ENCODE measurements around the gene MTMR2. TPM values are rescaled to one million over a fixed set of nuclear protein-coding genes. Genes with fewer than 3 reads are reported as not detected.

MTMR2 gene
- total RNA-seq, 1 experiment from 2014 or later: 59.0 TPM

GRCh38 chr11:95923439-95923727, 524 bp downstream of the MTMR2 start:
- peak overlapping the region; percentile 97 for H3K9ac ChIP-seq (ENCODE audit: extremely low read depth, insufficient read length, low read length)
- no peak overlapping the region for H4K5ac ChIP-seq (ENCODE audit: insufficient read length, low read depth, low read length)
- H3K79me1 ChIP-seq (ENCODE audit: insufficient read depth, low read depth, low read length, poor library complexity, severe bottlenecking): peaks cover 8% of the 10 kb centered on the region
- Mint-ChIP-seq H3K27ac (peak overlapping the region; percentile 84 to 100 (median 99)), H3K4me3 (peak overlapping the region; percentile 93 to 95), H3K9me3 (no peaks in the 10 kb centered on the region; a peak in 1 of 5 replicates), H3K4me1 (peaks cover 17 to 21% of the 10 kb centered on the region in 2 experiments), H3K36me3 (ENCODE audit: insufficient read depth in 1 of 3, low read depth in 3 of 3) (no peaks in the 10 kb centered on the region), H3K27me3 (ENCODE audit: low read depth) (no peaks in the 10 kb centered on the region)
- H3K56ac ChIP-seq (ENCODE audit: insufficient read length, low read depth, low read length): no peak overlapping the region
- H3K4me1 ChIP-seq (ENCODE audit: insufficient read depth, low read length): peaks cover 3% of the 10 kb centered on the region; the same call in 1 of the 2 replicates
- H3K4me2 ChIP-seq (ENCODE audit: insufficient read depth, insufficient read length, low read length): peak overlapping the region; percentile 85
- no peak overlapping the region for H3K23ac ChIP-seq (ENCODE audit: insufficient read length, low read depth, low read length)
- H2BK5ac ChIP-seq (ENCODE audit: insufficient read length, low read length): no peak overlapping the region
- no peak overlapping the region for H2BK120ac ChIP-seq (ENCODE audit: low read depth, low read length, poor library complexity, severe bottlenecking)
- no peak overlapping the region for H2AFZ ChIP-seq (ENCODE audit: low read length)
- no peak overlapping the region for H2BK20ac ChIP-seq (ENCODE audit: low read depth, low read length, poor library complexity, severe bottlenecking)
- peaks cover 4% of the 10 kb centered on the region for H3K23me2 ChIP-seq (ENCODE audit: insufficient read length, low read depth, low read length, poor library complexity, severe bottlenecking)
- no peak overlapping the region for H3K4ac ChIP-seq (ENCODE audit: low read depth, low read length)
- WGBS (ENCODE audit: extremely low coverage, insufficient read length, low lambda C conversion rate): no CpG with 5 or more reads among the region's 7 CpGs
- no peak overlapping the region for H3T11ph ChIP-seq (ENCODE audit: low read length)
- DNase-seq: no peak
- no peaks in the 10 kb centered on the region for H3K27me3 ChIP-seq (ENCODE audit: insufficient read depth, low read length)
- H3K9me3 ChIP-seq (ENCODE audit: control insufficient read depth, low read depth, low read length): no peaks in the 10 kb centered on the region
- peak overlapping the region; percentile 83 for H3K27ac ChIP-seq (ENCODE audit: insufficient read length, low read depth, low read length)
- no peak overlapping the region for H2BK12ac ChIP-seq (ENCODE audit: insufficient read length, low read depth, low read length)
- H2BK15ac ChIP-seq (ENCODE audit: low read depth, low read length): no peak overlapping the region
- peak overlapping the region; percentile 97 for H3K18ac ChIP-seq (ENCODE audit: insufficient read length, low read depth, low read length)
- no peak overlapping the region for H4K8ac ChIP-seq (replicated peaks; ENCODE audit: insufficient read length, low read depth, low read length)
- no peak overlapping the region for H2AK5ac ChIP-seq (ENCODE audit: insufficient read length, low read length)
- H4K20me1 ChIP-seq (ENCODE audit: control insufficient read depth, insufficient read depth, insufficient read length): no peaks in the 10 kb centered on the region
- no peak overlapping the region for H4K91ac ChIP-seq (ENCODE audit: insufficient read length, low read depth, low read length)
- TF ChIP-seq CTCF (conservative IDR thresholded peaks at IDR 0.05): no peak
- peaks cover 10% of the 10 kb centered on the region; the same call in 1 of the 2 replicates for H3K79me2 ChIP-seq (ENCODE audit: insufficient read depth, low read length)
- peak overlapping the region; percentile 98; the same call in 1 of the 2 replicates for H3K14ac ChIP-seq (ENCODE audit: insufficient read depth, low read length)

All from H9 (cell line).